Measurements from ENCODE around the gene DNAJC4.

Gene DNAJC4

DNA sequence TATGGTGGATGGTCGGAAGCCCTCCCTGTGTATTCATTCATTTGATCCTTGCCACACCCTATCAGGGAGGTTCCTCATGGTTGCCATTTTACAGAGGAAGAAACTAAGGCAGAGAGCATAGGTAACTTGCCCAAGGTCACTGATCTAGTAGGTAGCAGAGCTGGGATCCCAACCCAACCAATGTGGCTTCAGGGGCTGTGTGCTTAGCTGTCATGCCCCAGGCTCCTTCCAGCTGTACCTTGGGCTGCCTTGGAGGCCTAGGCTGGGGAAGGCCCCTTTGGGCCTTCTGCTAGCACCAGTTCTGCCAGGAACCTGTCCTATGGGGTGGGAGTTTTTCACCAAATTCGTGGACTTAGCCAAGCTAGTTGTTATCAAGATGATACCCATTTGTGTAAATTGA lies 45.5 kb downstream of the DNAJC4 start:
- TF ChIP-seq, protein P1, sequence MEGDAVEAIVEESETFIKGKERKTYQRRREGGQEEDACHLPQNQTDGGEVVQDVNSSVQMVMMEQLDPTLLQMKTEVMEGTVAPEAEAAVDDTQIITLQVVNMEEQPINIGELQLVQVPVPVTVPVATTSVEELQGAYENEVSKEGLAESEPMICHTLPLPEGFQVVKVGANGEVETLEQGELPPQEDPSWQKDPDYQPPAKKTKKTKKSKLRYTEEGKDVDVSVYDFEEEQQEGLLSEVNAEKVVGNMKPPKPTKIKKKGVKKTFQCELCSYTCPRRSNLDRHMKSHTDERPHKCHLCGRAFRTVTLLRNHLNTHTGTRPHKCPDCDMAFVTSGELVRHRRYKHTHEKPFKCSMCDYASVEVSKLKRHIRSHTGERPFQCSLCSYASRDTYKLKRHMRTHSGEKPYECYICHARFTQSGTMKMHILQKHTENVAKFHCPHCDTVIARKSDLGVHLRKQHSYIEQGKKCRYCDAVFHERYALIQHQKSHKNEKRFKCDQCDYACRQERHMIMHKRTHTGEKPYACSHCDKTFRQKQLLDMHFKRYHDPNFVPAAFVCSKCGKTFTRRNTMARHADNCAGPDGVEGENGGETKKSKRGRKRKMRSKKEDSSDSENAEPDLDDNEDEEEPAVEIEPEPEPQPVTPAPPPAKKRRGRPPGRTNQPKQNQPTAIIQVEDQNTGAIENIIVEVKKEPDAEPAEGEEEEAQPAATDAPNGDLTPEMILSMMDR (conservative IDR thresholded peaks at IDR 0.05), result no peak
- no peak for TF ChIP-seq ZFX (IDR thresholded peaks at IDR 0.05)
- no peak overlapping the region for H3K27ac ChIP-seq

DNA sequence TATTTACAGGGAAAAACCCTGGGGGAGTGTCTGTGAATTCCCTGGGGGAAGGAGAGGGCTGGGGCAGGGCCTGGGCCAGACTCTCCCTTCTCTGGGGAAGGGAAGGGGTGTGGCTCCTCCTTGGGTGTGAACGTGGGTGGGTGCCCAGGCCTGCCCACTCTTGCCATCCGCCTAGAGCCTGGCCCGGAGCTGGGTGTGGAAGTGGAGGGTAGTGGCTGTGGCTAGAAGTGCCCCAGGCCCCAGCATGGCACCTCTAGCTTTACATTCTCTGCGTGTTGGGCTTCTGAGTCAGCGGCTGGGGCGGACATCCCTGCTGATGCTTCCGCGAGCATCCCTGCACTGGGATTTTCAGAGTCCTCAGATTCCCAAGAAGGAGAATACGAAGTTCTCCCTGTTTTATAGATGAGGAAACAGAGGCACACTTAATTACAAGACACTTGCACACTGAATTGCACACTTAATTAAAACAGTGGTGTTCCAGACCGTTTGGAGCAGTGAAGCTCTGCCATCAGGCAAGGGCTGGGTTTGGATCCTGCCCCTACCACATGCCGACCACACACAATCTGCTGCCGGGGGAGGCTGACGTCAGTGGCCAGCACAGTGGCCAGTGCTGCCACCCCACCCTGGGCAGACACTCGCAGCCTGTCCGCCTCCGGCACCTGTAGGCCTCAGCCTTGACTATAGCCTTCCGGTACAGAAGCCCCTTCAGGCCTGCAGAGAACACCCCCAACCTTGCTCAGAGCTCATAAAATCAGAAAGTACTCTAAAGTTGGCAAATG lies 46.5 kb downstream of the DNAJC4 start:
- no peak overlapping the region for H3K27ac ChIP-seq
- TF ChIP-seq, protein P1 (conservative IDR thresholded peaks at IDR 0.05), result no peak
- TF ChIP-seq ZFX (IDR thresholded peaks at IDR 0.05), result no peak

DNA sequence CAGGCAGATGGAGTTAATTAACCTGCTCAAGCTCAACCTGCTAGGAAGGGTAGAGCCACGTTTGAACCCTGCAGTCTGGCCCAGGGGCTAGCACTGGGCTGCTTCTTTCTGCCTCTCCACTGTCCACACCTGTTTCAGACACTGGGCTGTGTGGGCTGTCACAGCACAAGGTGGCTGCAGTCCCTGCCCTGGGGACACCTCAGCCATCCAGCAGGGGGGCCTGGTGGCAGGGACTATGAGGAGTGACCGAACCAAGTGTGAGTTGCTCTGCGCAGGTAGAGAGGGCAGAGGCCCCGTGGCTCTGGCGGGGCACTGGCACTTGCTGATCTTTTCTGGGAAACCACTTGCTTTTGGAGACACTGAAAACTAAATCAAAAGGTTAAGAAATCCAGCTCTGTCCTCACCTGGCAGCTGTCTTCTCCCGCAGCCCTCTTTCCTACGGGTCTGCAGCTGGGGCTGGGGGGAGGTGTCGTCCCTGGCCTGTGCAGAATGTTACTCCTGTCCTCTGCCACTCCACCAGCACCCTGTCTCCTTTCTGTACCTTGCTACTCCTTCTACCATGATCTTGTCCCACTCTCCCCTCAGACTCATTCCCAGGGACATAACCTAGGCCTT lies 48.3 kb downstream of the DNAJC4 start:
- TF ChIP-seq ZFX (IDR thresholded peaks at IDR 0.05), result no peak
- TF ChIP-seq, protein P1 (conservative IDR thresholded peaks at IDR 0.05), result no peak
- no peak overlapping the region for H3K27ac ChIP-seq

DNA sequence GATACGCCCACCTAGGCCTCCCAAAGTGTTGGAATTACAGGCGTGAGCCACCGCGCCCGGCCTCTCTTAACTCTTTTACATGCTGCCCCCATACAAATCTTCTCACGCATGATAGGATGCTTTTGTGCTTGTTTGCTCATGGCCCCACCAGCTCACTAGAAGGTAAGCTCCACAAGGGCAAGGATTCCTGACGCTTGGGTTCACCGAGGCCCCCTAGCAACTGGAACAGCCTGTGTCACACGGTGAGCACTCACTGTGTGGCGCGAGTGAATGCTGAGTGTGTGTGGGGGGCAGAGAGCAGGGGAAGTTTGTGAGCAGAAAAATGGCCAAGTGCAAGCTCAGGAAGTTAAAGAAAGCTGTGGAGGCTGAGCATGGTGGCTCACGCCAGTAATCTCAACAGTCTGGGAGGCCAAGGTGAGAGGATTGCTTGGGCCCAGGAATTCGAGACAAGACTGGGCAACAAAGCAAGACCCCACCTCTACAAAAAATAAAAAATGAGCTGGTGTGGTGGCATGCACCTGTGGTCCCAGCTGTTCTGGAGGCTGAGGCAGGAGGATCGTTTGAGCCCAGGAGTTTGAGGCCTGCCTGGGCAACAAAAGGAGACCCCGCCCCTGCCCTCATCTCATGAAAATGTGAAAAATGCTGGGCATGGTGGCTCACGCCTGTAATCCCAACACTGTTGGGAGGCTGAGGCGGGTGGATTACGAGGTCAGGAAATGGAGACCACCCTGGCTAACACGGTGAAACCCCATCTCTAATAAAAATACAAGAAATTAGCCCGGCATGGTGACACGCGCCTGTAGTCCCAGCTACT lies 51.8 kb downstream of the DNAJC4 start:
- H3K27ac ChIP-seq, result no peak overlapping the region
- no peak for TF ChIP-seq ZFX (IDR thresholded peaks at IDR 0.05)
- TF ChIP-seq, protein P1 (conservative IDR thresholded peaks at IDR 0.05), result no peak

DNA sequence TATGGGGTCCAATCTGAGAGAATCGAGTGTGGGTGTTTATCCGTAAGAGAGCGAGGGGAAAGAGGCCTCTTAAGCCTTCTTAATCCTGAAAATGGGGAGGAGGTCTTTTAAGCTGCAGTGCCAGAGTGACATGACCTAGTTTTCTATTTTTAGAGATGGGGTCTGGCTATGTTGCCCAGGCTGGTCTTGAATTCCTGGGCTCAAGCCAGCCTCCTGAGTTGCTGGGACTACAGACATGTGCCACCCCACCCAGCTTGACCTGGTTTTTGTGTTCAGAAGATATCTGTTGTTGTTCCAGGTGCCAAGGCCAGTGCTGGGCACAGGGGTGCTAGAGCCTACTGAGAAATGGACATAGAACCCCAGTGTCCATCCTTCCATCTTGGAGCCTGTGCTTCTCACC lies 52.7 kb downstream of the DNAJC4 start:
- no peak for TF ChIP-seq ZFX (IDR thresholded peaks at IDR 0.05)
- TF ChIP-seq, protein P1 (conservative IDR thresholded peaks at IDR 0.05), result no peak
- H3K27ac ChIP-seq, result no peak overlapping the region
